Measurements from ENCODE around the gene SMCO2. TPM values are rescaled to one million over a fixed set of nuclear protein-coding genes. Genes with fewer than 3 reads are reported as not detected.

SMCO2 gene
- total RNA-seq, 1 experiment from 2014 or later: 0.20 TPM

GRCh38 chr12:27488479-27488878, 41.9 kb downstream of the SMCO2 start:
- H3K4me1 ChIP-seq (ENCODE audit: insufficient read depth, low read length): no peaks in the 10 kb centered on the region
- no peak overlapping the region for H4K91ac ChIP-seq (ENCODE audit: insufficient read length, low read depth, low read length)
- H3K4me2 ChIP-seq (ENCODE audit: insufficient read depth, insufficient read length, low read length): no peak overlapping the region
- Mint-ChIP-seq H3K9me3 (no peaks in the 10 kb centered on the region), H3K27ac (no peak overlapping the region; a peak in 1 of 7 replicates), H3K27me3 (ENCODE audit: low read depth) (no peaks in the 10 kb centered on the region), H3K36me3 (ENCODE audit: insufficient read depth in 1 of 3, low read depth in 3 of 3) (no peaks in the 10 kb centered on the region), H3K4me3 (no peak overlapping the region), H3K4me1 (no peaks in the 10 kb centered on the region)
- no peaks in the 10 kb centered on the region for H3K79me1 ChIP-seq (ENCODE audit: insufficient read depth, low read depth, low read length, poor library complexity, severe bottlenecking)
- H3K14ac ChIP-seq (ENCODE audit: insufficient read depth, low read length): no peak overlapping the region
- no CpG with 5 or more reads among the region's 5 CpGs for WGBS (ENCODE audit: extremely low coverage, insufficient read length, low lambda C conversion rate)
- no peak overlapping the region for H3T11ph ChIP-seq (ENCODE audit: low read length)
- H2BK20ac ChIP-seq (ENCODE audit: low read depth, low read length, poor library complexity, severe bottlenecking): no peak overlapping the region
- no peak overlapping the region for H3K9ac ChIP-seq (ENCODE audit: extremely low read depth, insufficient read length, low read length)
- no peak for DNase-seq
- no peaks in the 10 kb centered on the region for H3K23me2 ChIP-seq (ENCODE audit: insufficient read length, low read depth, low read length, poor library complexity, severe bottlenecking)
- no peaks in the 10 kb centered on the region for H4K20me1 ChIP-seq (ENCODE audit: control insufficient read depth, insufficient read depth, insufficient read length)
- no peak overlapping the region for H2BK120ac ChIP-seq (ENCODE audit: low read depth, low read length, poor library complexity, severe bottlenecking)
- no peak overlapping the region for H2BK15ac ChIP-seq (ENCODE audit: low read depth, low read length)
- no peak overlapping the region for H2BK5ac ChIP-seq (ENCODE audit: insufficient read length, low read length)
- H2AK5ac ChIP-seq (ENCODE audit: insufficient read length, low read length): no peak overlapping the region
- H2AFZ ChIP-seq (ENCODE audit: low read length): no peak overlapping the region
- H3K27me3 ChIP-seq (ENCODE audit: insufficient read depth, low read length): no peaks in the 10 kb centered on the region
- no peak overlapping the region for H2BK12ac ChIP-seq (ENCODE audit: insufficient read length, low read depth, low read length)
- peak; percentile 32; the same call in 2 of the 3 replicates for TF ChIP-seq CTCF (conservative IDR thresholded peaks at IDR 0.05)
- no peak overlapping the region for H3K4ac ChIP-seq (ENCODE audit: low read depth, low read length)
- H4K5ac ChIP-seq (ENCODE audit: insufficient read length, low read depth, low read length): no peak overlapping the region
- H3K79me2 ChIP-seq (ENCODE audit: insufficient read depth, low read length): no peaks in the 10 kb centered on the region
- H3K9me3 ChIP-seq (ENCODE audit: control insufficient read depth, low read depth, low read length): no peaks in the 10 kb centered on the region
- H3K23ac ChIP-seq (ENCODE audit: insufficient read length, low read depth, low read length): no peak overlapping the region
- no peak overlapping the region for H3K27ac ChIP-seq (ENCODE audit: insufficient read length, low read depth, low read length)
- no peak overlapping the region for H4K8ac ChIP-seq (replicated peaks; ENCODE audit: insufficient read length, low read depth, low read length)
- no peak overlapping the region for H3K18ac ChIP-seq (ENCODE audit: insufficient read length, low read depth, low read length)
- H3K56ac ChIP-seq (ENCODE audit: insufficient read length, low read depth, low read length): no peak overlapping the region
